ENCODE data around the gene KCND2. TPM values are rescaled to one million over a fixed set of nuclear protein-coding genes. Genes with fewer than 3 reads are reported as not detected.
"Not testable (repeated sequence)": the region's sequence is repeated elsewhere in the genome, so short reads cannot be mapped to it uniquely, and the experiment has no call there.

Gene KCND2
- polyA plus RNA-seq, 2 of the 4 experiments (the other 2 are of a cell fraction) = 0.01 TPM; not detected in 1

DNA sequence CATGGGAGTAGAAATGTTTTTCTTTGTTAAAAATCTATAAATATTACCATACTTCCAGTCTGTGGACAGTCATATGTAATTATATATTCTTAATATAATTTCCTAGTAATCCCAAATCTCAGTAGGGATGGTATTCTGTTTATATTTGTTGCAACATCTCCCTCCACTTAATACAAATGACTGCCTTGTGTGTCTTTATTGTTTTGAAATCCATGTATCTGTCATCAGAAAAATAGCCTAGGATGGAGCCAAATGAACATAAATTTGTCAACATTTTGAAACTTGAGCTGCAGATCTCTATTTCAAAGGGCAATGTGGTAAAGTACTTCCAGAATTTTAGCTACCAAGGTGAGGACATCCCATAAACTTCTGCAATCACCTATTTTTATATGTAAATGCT, 294.2 kb downstream of the KCND2 start:
- FAIRE-seq = no peak
- DNase-seq (ENCODE audit: low read depth in 1 of 2, low spot score in 1 of 2) = no peak
- POLR2A ChIA-PET = no interaction called here

DNA sequence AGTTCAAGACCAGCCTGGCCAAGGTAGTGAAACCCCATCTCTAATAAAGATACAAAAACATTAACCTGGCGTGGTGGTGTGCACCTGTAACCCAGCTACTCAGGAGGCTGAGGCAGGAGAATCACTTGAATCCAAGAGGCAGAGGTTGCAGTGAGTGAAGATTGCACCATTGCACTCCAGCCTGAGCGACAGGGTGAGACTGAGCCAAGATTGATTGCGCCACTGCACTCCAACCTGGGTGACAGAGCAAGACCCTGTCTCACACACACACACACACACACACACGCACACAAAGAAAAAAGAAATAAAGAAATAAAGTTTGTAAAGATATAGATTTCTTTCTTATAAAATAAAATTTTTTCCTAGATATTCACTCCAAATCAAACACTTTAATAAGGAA, 305.7 kb downstream of the KCND2 start:
- 17% methylated on average over 4 of the region's 4 CpGs for WGBS (ENCODE audit: missing lambda C conversion rate)
- ATAC-seq; FAIRE-seq; H3K4me2 ChIP-seq; H3K4me3 ChIP-seq; DNase-seq (ENCODE audit: low read depth in 1 of 2, low spot score in 1 of 2); CTCF ChIA-PET; H3K27ac ChIP-seq; H3K4me1 ChIP-seq; H3K9me3 ChIP-seq; POLR2A ChIA-PET: not testable (repeated sequence)

More for the DNA sequence above, 294.2 kb downstream of the KCND2 start:
- CTCF ChIA-PET = no interaction called here
- TF ChIP-seq NFE2L2 (conservative IDR thresholded peaks at IDR 0.05; ENCODE audit: low read length) = no peak
- TF ChIP-seq ZNF302 (CRISPR knock-in tag; IDR thresholded peaks at IDR 0.05) = no peak
- TF ChIP-seq, protein P1, sequence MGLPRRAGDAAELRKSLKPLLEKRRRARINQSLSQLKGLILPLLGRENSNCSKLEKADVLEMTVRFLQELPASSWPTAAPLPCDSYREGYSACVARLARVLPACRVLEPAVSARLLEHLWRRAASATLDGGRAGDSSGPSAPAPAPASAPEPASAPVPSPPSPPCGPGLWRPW (IDR thresholded peaks at IDR 0.05) = no peak
- TF ChIP-seq BHLHE40 (IDR thresholded peaks at IDR 0.05; ENCODE audit: low read depth, low read length) = no peak
- TF ChIP-seq HEYL (CRISPR knock-in tag; IDR thresholded peaks at IDR 0.05) = no peak
- TF ChIP-seq, protein P2, sequence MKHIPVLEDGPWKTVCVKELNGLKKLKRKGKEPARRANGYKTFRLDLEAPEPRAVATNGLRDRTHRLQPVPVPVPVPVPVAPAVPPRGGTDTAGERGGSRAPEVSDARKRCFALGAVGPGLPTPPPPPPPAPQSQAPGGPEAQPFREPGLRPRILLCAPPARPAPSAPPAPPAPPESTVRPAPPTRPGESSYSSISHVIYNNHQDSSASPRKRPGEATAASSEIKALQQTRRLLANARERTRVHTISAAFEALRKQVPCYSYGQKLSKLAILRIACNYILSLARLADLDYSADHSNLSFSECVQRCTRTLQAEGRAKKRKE (CRISPR knock-in tag; IDR thresholded peaks at IDR 0.05; ENCODE audit: low read depth) = no peak
- TF ChIP-seq CHD2 (IDR thresholded peaks at IDR 0.05; ENCODE audit: low read length, partially characterized antibody) = no peak
- TF ChIP-seq RCOR1 (IDR thresholded peaks at IDR 0.05; ENCODE audit: low read depth, low read length) = no peak
- TF ChIP-seq, protein P3, sequence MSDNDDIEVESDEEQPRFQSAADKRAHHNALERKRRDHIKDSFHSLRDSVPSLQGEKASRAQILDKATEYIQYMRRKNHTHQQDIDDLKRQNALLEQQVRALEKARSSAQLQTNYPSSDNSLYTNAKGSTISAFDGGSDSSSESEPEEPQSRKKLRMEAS (IDR thresholded peaks at IDR 0.05) = no peak
- TF ChIP-seq, protein P4, sequence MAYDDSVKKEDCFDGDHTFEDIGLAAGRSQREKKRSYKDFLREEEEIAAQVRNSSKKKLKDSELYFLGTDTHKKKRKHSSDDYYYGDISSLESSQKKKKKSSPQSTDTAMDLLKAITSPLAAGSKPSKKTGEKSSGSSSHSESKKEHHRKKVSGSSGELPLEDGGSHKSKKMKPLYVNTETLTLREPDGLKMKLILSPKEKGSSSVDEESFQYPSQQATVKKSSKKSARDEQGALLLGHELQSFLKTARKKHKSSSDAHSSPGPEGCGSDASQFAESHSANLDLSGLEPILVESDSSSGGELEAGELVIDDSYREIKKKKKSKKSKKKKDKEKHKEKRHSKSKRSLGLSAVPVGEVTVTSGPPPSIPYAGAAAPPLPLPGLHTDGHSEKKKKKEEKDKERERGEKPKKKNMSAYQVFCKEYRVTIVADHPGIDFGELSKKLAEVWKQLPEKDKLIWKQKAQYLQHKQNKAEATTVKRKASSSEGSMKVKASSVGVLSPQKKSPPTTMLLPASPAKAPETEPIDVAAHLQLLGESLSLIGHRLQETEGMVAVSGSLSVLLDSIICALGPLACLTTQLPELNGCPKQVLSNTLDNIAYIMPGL (CRISPR knock-in tag; IDR thresholded peaks at IDR 0.05; ENCODE audit: borderline replicate concordance) = no peak
- TF ChIP-seq CBX2 (IDR thresholded peaks at IDR 0.05; ENCODE audit: borderline replicate concordance, low read depth) = no peak
- no peaks in the 10 kb centered on the region for H3K9me3 ChIP-seq
- H3K27ac ChIP-seq = no peak overlapping the region
- ATAC-seq = no peak
- no peak overlapping the region for H3K4me2 ChIP-seq
- H3K4me3 ChIP-seq = no peak overlapping the region
- no peaks in the 10 kb centered on the region for H3K4me1 ChIP-seq

DNA sequence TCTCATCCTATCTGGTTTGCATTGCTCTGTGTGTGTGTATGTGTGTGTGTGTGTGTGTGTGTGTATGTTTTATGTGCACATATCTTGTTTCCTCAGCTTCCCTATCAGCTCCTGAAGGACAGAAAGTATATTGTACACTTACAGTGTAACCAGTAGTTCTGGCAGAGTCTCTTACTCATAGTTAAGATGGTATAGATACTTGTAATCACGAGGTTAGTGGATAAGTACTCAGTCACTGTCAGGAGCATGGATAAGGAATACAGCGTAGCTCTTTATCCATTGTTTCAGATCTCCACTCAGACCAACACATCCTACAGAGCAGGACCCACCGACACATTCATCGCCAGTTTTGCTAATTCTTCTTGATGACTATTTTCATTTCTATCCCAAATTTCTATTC, 309.9 kb downstream of the KCND2 start:
- DNase-seq (ENCODE audit: low read depth in 1 of 2, low spot score in 1 of 2) (no peak), ATAC-seq (no peak), FAIRE-seq (no peak)
- ChIA-PET POLR2A (no interaction called here), CTCF (no interaction called here)
- Histone ChIP-seq H3K9me3 (no peaks in the 10 kb centered on the region), H3K4me2 (no peak overlapping the region), H3K4me1 (no peaks in the 10 kb centered on the region), H3K27ac (no peak overlapping the region), H3K4me3 (no peak overlapping the region)
- TF ChIP-seq CEBPB (IDR thresholded peaks at IDR 0.05) (no peak), JUN (IDR thresholded peaks at IDR 0.05) (no peak), TP53 (CRISPR knock-in tag; IDR thresholded peaks at IDR 0.05) (no peak), ZC3H11A (IDR thresholded peaks at IDR 0.05) (no peak), MAZ (IDR thresholded peaks at IDR 0.05; ENCODE audit: borderline replicate concordance, low read depth, low read length) (no peak), KDM1A (IDR thresholded peaks at IDR 0.05; ENCODE audit: low read depth) (no peak), NPAS2 (CRISPR knock-in tag; IDR thresholded peaks at IDR 0.05; ENCODE audit: borderline replicate concordance) (no peak), ZNF302 (CRISPR knock-in tag; IDR thresholded peaks at IDR 0.05) (no peak), HOXB13 (CRISPR knock-in tag; IDR thresholded peaks at IDR 0.05; ENCODE audit: low read depth) (no peak), GATA3 (IDR thresholded peaks at IDR 0.05; ENCODE audit: borderline replicate concordance) (no peak), FOSB (CRISPR knock-in tag; IDR thresholded peaks at IDR 0.05) (no peak), JUNB (IDR thresholded peaks at IDR 0.05) (no peak), RARB (CRISPR knock-in tag; IDR thresholded peaks at IDR 0.05) (no peak), CBX8 (IDR thresholded peaks at IDR 0.05) (no peak), HOXA7 (CRISPR knock-in tag; IDR thresholded peaks at IDR 0.05) (no peak), BHLHE40 (IDR thresholded peaks at IDR 0.05; ENCODE audit: low read depth, low read length) (no peak)
- TF ChIP-seq, protein P5, sequence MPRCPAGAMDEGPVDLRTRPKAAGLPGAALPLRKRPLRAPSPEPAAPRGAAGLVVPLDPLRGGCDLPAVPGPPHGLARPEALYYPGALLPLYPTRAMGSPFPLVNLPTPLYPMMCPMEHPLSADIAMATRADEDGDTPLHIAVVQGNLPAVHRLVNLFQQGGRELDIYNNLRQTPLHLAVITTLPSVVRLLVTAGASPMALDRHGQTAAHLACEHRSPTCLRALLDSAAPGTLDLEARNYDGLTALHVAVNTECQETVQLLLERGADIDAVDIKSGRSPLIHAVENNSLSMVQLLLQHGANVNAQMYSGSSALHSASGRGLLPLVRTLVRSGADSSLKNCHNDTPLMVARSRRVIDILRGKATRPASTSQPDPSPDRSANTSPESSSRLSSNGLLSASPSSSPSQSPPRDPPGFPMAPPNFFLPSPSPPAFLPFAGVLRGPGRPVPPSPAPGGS (IDR thresholded peaks at IDR 0.05) = no peak
- TF ChIP-seq, protein P1 (IDR thresholded peaks at IDR 0.05) = no peak
- TF ChIP-seq, protein P6, sequence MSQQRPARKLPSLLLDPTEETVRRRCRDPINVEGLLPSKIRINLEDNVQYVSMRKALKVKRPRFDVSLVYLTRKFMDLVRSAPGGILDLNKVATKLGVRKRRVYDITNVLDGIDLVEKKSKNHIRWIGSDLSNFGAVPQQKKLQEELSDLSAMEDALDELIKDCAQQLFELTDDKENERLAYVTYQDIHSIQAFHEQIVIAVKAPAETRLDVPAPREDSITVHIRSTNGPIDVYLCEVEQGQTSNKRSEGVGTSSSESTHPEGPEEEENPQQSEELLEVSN (IDR thresholded peaks at IDR 0.05; ENCODE audit: borderline replicate concordance, low read depth) = no peak
- WGBS (ENCODE audit: missing lambda C conversion rate) = 36% methylated on average over 4 of the region's 4 CpGs
